Stimulated activated CD4-positive, alpha-beta T cell treated with anti-CD3 and anti-CD28 coated beads, TNF-alpha, amount 100 ng/mL, for 4 hours (primary cell): Measurements from ENCODE around the gene ZBTB18.

Experiments
- DNase-seq, 3 experiments: peaks; one replicate each; pipeline ENCODE4 v3.0.0-alpha.2; 2020; ENCODE audit warnings: low read depth in 3 of 3

ZBTB18 gene

DNA sequence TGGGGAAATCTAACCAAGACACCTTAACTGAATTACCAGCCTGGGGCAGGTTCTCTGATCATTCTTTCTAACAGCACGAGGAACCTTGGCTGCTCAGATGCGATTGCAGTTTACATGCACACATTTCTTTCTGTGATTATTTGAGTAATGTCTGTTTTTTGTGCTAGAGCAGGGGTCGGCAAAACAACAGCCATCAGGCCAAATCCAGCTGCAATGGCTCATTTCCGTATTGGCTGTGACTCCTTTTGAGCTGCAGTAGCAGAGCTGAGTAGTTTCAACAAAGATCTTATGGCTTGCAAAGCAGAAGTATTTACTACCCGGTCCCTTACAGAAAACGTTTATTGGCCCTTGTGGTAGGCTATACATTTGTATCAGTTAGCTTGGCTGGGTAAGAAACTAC is 37.1 kb downstream of the ZBTB18 start:
- DNase-seq = no peak

DNA sequence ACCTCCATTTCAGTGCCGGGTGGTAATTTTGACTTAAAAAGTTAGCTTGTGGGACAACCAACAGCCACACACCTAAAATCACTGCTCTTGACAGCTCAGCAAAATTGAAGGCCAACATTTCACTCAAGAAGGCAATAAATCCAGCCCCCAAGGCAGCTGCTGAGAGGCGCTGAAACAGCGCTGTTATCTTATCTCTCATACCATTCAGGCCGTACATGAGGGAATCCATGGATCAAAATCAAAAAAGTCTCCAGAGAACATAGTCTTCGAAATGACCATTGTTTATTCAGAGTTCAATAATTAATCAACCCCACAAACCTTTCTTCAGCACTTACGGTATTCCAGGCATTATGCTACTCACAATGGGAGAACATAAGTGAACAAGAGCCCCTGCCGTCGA is 38.5 kb downstream of the ZBTB18 start:
- DNase-seq = no peak

DNA sequence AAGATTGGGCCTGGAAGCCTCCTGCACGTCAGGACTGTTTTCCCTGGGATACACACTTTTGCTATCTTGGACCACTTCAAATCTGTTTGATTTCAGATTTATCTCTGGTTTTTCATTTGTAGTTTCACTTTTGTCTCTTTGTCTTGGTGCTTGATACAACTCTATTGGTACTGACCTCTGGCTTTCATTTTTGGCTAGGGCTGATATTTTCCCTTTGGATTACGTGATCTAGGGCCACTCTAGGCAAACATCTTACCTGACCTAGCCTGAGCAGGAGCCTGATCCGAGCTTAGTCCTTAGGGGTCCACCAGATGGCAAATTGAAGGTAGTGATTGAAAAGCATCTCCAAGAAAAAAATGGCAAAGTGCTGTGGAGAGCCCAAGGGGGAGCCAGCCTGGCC is 39.6 kb downstream of the ZBTB18 start:
- DNase-seq = no peak

DNA sequence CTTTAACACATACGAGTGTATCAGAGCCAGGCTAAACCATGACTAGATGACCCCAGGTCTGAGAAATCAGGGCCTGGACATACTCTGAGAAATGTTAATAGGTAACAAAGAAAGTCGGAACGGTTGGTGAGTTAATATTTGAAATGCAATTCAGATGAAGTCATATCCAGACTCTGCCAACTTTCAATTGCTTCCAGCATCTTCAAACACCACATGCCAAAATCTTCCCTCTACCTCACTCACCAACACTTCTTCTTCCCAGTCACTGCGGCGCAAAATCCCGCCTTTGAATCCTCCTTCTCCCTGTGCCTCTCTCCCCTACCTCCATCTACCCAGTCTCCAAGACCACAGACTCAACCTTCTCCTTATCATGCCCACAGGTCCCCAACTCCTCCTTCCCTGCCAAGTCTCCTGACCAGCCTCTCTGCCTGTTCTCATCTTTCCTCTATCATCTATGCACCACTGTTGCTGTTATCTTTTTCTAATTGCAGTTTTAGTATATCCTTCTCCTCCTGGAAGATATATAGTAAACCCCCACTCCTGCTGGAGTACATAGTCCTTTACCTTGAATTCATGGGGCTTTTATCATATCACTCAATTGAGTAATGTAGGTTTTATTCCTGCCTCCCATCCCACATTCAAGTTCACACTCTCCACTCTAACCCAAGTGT is 41.3 kb downstream of the ZBTB18 start:
- DNase-seq = no peak

DNA sequence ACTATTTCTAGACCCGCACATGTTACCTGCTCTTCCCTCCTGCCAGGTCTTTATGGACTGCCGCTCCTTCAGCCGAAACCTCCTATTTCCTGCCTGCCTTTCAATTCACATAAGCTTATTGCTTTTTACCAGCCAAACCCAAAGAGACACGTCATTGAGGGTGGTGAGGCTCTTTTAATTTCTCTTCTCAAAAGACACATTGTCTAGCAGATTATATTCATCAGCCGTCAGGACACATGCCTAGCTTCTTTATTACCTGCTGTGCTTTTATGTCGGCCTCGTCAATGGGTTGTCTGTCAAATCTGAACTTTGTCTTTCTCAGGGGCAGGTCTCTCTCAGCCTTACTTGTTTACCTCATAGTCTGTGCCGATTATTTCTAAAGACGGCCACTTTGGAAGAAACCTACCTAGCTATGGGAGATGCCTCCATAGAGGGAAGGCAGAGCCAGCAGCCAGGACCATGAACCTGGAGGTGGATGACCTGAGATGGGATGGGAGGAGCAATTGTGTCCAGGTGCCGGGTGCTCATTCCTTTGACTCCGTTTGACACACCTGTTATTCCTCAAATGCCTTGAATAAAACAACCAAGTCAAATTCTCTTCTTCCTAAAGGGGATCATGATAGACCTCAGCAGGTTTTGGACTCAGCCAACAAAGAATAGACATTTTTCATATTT is 42.0 kb downstream of the ZBTB18 start:
- no peak for DNase-seq

DNA sequence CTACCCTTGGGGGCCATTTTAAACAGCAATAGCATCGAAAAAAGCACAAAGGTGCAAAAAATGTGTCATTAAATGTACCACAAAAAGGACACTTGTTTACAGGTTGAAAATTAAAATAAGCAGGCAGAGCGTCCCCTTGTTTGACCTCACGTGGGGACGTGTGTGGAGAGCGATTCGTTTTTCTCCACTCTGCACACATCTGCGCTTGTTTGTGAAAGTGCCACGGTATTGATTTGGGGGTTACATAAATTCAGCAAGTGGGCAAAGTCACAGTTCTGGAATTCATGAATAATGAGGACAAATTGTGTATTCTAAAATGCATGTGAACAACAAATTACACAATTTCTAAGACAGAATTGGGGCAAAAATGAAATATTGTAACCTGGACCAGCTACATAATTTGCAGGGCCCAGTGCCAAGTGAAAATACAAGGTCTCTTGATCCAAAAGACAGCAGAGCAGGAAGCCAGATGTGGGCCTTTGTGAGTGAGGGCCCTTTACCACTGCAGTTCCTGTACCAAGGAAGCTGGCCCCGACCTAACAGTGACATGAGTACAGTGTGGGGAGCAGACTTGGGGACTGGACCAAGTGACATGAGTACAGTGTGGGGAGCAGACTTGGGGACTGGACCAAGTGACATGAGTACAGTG is 43.9 kb downstream of the ZBTB18 start:
- DNase-seq = no peak

DNA sequence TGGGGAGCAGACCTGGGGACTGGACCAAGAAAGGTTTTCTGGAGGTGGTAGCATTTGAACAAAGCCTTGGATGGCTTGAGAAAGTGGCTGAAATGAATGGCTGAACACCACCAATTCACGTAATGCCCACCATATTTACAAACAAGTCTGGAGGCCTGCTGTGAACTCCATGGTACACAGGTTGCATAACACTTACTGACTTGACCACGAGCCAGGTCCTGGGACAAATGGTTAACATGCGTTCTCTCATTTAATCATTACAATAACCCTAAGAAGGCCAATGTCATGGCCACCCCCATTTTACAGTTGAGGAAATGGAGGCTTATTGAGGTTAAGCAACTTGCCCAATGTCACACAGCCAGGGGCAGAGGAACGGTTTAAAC is 44.4 kb downstream of the ZBTB18 start:
- DNase-seq = no peak

DNA sequence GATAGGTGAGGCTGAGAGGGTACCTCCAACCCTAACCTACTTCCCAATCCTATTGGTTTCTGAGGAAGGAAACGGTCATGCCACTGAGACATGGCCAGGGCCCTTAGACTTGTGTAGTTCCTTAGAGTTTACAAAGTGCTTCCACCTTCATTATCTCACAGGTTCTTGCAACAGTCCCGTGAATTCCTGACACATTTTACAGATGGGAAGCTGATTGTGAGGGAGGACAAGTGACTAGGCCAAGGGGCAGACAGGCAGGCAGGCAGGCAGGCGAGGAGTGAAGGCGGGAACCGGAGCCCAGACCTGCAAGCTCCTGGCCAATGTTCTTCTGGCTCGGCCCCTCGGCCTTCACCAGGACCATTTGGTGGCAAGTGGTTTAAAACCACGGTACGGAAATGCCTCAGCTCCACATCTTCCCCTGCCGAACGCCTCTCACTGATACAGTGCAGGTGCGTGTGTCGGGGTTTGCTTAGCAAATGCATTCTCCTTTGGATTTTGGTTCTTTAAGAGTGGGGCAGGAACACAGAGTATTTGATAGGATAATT is 45.1 kb downstream of the ZBTB18 start:
- no peak for DNase-seq

DNA sequence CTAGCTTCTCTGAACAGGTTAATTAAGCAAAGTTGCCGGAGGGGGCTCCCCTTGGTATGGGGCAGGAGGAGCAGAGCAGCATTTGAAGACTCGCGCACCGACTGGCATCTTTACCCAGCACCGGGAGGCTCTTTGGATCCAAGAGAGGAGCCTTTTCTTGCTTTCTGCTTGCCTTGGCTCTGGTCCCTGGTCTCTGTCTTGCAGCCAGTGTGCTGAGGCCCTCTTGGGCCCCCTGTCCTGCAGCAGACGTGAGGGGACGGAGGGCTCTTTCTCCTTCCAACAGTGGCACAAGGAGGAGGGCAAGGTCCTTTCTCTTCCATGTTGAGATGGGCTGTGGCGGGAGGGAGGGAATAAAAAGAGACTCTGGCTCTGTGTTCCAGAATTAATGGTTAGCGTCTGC is 45.6 kb downstream of the ZBTB18 start:
- no peak for DNase-seq

DNA sequence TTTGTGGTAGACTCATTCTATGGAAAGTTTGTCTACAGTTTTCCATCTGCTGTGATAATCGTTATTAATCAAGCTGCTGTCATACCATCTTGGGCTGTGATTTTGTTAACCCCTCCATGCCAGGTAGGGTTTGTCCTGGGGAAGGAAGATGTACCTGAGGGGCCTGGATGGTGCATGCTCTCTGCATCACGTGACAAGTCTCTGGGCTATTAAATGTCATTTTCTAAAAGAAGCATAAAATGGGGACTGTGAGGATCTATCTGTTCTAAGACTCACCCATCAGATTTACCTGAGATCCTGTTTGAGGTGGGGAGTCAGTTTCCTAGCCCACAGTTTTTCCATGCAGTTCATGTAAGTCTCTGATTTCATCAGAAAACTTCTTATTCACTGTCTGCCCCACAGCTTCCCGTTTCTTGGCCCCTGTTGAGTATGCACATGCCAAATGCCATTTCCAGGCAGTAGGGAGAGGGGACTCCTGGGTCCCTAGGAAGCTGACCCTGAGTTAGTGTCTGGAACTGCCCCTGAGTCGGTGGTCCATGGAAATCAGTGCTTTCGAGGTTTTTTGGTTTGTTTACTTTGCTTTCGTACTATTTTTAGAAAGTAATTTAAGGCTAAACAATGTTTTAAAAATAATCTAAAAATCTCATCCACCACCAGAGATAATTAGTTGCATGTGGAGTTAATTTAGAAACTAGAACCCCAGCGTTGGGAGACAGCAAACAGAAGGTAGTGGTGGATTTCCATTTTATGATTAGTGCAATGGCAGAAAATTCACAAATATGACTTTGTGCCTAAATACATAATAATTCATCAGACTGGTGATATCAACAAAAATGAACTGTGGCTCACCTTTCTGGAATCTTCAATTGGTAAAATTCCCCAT is 46.7 kb downstream of the ZBTB18 start:
- DNase-seq = no peak

DNA sequence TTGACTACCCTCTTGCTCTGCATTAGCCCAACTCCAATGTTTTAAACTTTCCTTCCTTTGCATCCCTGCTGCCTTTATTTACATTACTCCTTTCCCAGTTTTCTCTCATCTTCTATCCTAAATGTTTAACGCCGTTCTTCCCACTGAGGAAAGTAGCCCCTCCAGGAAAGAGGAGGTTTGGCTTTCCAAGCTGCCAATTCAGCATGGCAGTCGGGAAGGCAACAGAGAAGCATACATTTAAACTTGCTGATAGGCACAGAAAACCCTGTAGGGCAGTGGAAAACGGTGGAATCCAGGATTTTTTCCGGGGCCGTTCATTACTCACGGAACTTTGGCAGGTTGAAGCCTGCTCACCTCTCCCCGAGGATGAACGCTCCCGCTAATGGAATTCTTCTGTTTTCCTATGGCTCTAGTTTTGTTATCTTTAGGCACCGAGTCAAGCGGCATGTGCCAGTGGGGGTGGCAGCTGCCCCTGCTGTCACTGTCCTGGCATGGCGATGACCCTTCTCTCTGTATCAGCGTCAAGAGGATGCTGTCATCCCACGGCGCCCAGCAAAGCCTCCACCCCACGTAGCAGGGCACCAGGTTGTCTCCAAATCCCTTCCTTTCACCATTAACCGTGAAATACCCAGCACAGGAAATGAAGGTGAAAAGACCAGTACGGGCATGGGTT is 48.3 kb downstream of the ZBTB18 start:
- no peak for DNase-seq

DNA sequence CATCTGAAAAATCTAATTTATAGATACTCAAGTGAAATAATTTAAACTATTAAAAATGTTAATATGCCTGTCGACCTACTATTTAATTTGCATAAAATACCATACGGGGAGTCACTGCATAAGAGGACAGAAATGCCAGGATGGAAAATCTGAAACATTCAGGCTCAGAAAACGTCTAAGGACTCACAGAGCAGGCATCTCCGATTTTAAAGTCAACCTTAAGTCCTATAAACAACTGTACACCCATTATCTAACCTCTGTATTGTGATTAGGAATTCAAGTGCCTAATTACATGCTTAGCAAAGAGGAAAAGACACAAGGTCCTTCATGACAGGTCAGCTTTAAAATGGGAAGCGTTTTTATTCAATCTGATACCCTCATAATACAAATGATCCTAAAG is 49.2 kb downstream of the ZBTB18 start:
- DNase-seq = no peak

DNA sequence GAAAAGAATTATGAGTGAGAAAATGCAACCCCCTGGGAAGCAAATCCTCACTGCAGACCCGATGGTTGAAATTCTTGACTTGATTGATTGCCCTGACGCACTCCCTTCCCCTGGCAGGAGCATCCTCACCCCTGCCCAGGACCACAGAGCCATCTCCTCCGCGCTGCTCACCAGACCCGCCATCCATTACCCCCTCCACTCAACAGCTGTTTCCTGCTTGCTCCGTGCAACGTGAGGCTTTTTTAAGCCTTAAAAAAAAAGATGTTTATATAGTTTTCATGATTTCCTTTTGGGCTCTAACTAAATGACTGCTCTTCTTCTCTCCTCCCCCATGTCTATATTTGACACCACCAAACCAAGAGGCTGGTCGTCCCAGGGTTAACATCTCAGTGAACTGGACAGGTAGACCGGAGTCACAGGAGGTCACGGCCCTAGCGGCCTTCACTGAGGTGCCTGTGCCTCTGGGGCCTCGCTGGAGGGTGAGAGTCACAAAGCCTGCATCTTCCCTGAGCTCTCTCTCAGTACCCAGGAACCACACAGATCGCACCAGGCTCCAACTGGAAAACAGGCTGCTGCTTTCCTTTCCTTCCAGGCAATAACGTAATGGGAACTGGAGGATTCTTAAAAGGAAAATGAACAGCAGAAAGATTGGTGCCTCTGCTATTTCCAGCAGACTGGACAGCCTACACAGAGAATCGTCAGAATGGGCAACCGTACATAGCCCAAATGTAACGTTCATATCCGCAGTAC is 49.8 kb downstream of the ZBTB18 start:
- no peak for DNase-seq

DNA sequence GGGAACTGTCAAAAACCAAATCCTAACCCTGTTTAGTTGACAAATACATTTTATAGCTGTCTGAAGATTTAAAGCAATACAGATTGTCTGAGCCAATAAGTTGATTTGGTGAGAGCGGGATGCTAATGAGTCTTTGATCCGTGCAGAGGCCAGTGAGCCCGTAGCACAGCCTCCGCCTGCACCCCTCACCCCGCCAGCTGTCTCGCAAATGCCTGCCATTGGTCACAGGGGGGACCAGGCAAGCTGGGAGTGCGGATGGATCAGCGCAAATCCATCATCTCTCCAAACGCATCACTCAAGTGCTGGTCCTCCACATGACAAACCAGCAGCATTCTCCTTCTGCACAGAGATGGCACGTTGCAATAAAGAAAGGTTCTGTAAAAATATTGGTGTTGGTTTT is 51.0 kb downstream of the ZBTB18 start:
- no peak for DNase-seq

DNA sequence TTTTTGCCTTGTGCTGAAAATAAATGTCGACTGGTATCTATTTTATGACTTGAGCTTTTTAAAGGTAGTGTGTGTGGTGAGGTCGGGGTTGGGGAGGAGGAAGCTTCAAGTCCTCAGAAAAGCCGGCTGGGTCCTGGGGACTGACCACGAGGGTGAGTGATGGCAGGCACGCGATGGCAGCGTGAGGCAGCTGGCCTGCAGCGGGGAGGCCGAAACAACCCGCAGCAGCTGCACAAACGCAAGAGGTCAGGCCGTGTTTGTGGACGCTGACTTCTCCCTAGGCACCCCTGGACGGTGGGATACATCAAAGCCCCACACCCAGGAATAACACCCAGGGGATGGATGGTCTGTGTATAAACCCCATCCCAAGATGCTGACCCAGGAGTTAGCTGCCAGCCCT is 51.4 kb downstream of the ZBTB18 start:
- no peak for DNase-seq

DNA sequence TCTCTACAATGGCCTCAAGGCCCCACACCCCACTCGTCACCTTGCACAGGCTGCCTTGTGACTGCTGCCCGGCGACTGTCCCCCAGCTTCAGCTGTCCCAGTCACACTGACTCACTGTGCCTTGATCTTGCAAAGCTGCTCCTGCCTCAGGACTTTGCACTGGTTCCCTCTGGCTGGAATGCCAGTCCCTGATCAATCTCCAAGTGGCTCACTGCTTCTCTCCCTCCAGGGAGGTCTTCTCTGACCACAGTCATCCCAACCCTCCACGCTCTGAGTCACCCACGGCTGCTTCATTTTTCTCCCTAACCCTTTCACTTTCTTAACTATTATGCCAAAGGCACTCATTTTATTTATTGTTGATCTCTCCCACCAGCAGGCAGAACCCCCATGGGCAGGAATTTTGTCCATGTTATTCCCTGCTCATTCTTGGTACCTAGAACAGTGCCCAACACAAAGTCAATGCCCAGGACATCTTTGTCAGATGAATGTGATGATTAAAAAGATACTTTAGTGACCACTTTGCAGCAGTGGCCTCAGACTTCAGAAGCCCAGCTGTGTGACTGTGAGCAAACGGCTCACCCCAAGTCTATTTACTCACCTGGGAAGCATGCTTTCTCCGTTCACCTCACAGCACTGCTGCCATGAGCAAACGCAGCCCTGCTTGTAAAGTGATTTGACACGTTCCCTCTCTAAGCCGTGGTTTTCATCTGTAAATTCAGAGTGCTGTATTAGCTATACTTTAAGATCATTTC is 53.4 kb downstream of the ZBTB18 start:
- DNase-seq = no peak

DNA sequence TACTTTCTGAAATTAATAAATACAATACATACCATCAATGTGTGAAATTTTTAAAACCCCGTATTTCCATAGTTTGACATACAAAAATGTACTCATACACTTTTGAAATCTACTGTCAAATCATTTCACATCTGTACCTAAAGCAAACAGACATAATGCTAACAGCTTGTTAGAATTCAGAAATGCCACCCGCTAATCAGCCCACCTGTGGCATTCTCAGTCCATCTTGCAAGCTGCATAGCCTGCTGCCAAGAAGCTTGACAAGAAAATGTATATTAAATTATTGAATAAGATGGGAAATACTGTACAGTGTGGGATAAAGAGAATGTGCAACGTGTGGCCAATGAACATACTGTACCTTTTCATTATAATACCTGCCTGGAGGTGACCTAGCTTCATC is 55.1 kb downstream of the ZBTB18 start:
- no peak for DNase-seq
